Neural cell (in vitro differentiated cells): Measurements from ENCODE around the gene ZNF428.

Experiments used
- CTCF ChIP-seq: fragments of 450-650 bp; IDR thresholded peaks from 2 replicates; pipeline ENCODE4 v1.5.1; 2014; ENCODE audit warnings: antibody characterized with exemption, mild to moderate bottlenecking, moderate library complexity; ENCODE audit not compliant: poor library complexity, severe bottlenecking
- EP300 ChIP-seq: fragments of 450-650 bp; conservative IDR thresholded peaks from 2 replicates; pipeline ENCODE4 v1.6.1; 2014; ENCODE audit warnings: antibody characterized with exemption, mild to moderate bottlenecking, moderate library complexity; ENCODE audit not compliant: poor library complexity, severe bottlenecking
- EZH2 ChIP-seq: fragments of 200-600, 300-800 bp; shearing (Covaris generic), sonication (generic); IDR thresholded peaks from 2 replicates; pipeline ENCODE4 v1.6.1; 2014; ENCODE audit warnings: antibody characterized with exemption, low read length, borderline replicate concordance, mild to moderate bottlenecking; ENCODE audit not compliant: insufficient read depth, poor library complexity, severe bottlenecking
- MXI1 ChIP-seq: fragments of 450-650 bp; conservative IDR thresholded peaks from 2 replicates; pipeline ENCODE4 v1.6.1; 2014; ENCODE audit warnings: antibody characterized with exemption, mild to moderate bottlenecking; ENCODE audit not compliant: poor library complexity, severe bottlenecking
- POLR2AphosphoS5 ChIP-seq: IDR thresholded peaks from 2 replicates; pipeline ENCODE4 v1.6.1; 2012
- SMC3 ChIP-seq: fragments of 450-650 bp; conservative IDR thresholded peaks from 2 replicates; pipeline ENCODE4 v1.6.1; 2014; ENCODE audit warnings: antibody characterized with exemption, mild to moderate bottlenecking, moderate library complexity; ENCODE audit not compliant: poor library complexity
- TAF1 ChIP-seq: IDR thresholded peaks from 2 replicates; pipeline ENCODE4 v1.6.1; 2012; ENCODE audit warnings: low read depth

GRCh38 chr19:43560687-43561086 is 58.7 kb downstream of the ZNF428 start:
- no peak for TF ChIP-seq CTCF
- TF ChIP-seq SMC3, result no peak
- no peak for TF ChIP-seq POLR2AphosphoS5
- no peak for TF ChIP-seq EZH2
- TF ChIP-seq EP300, result no peak
- TF ChIP-seq TAF1, result no peak
- no peak for TF ChIP-seq MXI1
